Thymus (tissue), 11 donors: ENCODE results near the gene P2RX2. TPM values are rescaled to one million over a fixed set of nuclear protein-coding genes. Genes with fewer than 3 reads are reported as not detected.

Experiments used
- DNase-seq, 9 donors: peaks; one replicate each; pipeline ENCODE4 v3.0.0-alpha.2; 2013; ENCODE audit warnings: low spot score in 9 of 9, low read depth in 6 of 9, missing footprints in 1 of 9
- H3K27ac ChIP-seq, 2 donors: one replicate each; pipeline ENCODE4 v1.5.1; 2013; ENCODE audit warnings: control low read depth in 1 of 2, low read depth in 1 of 2, low read length in 1 of 2, mild to moderate bottlenecking in 1 of 2, moderate library complexity in 1 of 2
- H3K27me3 ChIP-seq, 2 donors: one replicate each; pipeline ENCODE4 v1.5.1; 2013; ENCODE audit warnings: low read length in 1 of 2; ENCODE audit not compliant: control insufficient read depth in 2 of 2, insufficient read depth in 1 of 2
- H3K36me3 ChIP-seq, 2 donors: one replicate each; pipeline ENCODE4 v1.5.1; 2013; ENCODE audit warnings: low read length in 1 of 2, mild to moderate bottlenecking in 1 of 2, moderate library complexity in 1 of 2; ENCODE audit not compliant: control insufficient read depth in 2 of 2, insufficient read depth in 2 of 2
- H3K4me1 ChIP-seq, 2 donors: one replicate each; pipeline ENCODE4 v1.5.1; 2013; ENCODE audit warnings: low read length in 2 of 2; ENCODE audit not compliant: control insufficient read depth in 2 of 2, insufficient read depth in 2 of 2
- H3K4me3 ChIP-seq, 2 donors: one replicate each; pipeline ENCODE4 v1.5.1; 2013; ENCODE audit warnings: low read length in 2 of 2, control low read depth in 1 of 2, mild to moderate bottlenecking in 1 of 2
- H3K9me3 ChIP-seq, 2 donors: one replicate each; pipeline ENCODE4 v1.5.1; 2013; ENCODE audit warnings: low read length in 1 of 2, mild to moderate bottlenecking in 1 of 2; ENCODE audit not compliant: control insufficient read depth in 2 of 2, insufficient read depth in 1 of 2
- WGBS: extraction: QIAGEN DNeasy Blood & Tissue Kit; methylation state at CpG from one replicate; pipeline ENCODE4 v1.1.7; 2013; 5-methylcytosine and 5-hydroxymethylcytosine counted together
- polyA plus RNA-seq: library from polyadenylated mRNA; stranded (reverse); fragments of 200-250 nt; gene quantifications from one replicate; pipeline ENCODE4 v1.2.3, GENCODE V29; 2013
- total RNA-seq: library from RNA; stranded (reverse); fragments of 120-200 nt; gene quantifications from one replicate; pipeline ENCODE4 v1.2.4, GENCODE V29; 2013
- donor health status: healthy.

The P2RX2 gene
- total and polyA plus RNA-seq, 2 donors, result 0.66 to 2.5 TPM

DNA sequence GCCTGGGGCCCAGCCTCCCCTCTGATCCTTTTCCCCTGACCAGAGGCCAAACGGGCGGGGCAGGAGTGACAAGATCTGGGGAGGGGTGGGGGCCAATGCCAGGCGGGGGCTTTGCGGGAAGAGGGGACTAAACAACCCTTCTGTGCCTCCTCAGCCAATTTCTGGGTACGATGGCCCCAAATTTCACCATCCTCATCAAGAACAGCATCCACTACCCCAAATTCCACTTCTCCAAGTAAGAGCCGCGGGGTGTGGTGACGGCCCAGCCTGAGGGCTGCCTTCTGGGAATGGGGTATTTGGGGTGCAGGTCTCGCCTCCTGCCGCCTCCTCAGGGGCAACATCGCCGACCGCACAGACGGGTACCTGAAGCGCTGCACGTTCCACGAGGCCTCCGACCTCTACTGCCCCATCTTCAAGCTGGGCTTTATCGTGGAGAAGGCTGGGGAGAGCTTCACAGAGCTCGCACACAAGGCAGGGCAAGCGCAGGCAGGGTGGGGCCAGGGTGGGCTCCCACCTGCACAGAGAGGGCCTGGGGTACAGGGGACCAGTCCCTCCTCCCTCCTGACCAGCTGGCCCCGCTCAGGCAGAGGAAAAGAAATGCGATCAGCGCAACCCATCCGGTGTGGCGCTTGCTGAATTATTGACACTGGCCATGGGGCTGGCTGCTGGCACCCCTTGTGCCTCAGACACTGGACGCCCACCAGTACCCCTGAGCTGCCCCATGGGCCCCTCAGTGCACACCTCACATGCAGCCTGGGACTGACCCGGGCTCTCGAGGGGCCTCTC is 1.7 kb downstream of the P2RX2 start:
- WGBS, result 59% methylated on average over 29 of the region's 29 CpGs

DNA sequence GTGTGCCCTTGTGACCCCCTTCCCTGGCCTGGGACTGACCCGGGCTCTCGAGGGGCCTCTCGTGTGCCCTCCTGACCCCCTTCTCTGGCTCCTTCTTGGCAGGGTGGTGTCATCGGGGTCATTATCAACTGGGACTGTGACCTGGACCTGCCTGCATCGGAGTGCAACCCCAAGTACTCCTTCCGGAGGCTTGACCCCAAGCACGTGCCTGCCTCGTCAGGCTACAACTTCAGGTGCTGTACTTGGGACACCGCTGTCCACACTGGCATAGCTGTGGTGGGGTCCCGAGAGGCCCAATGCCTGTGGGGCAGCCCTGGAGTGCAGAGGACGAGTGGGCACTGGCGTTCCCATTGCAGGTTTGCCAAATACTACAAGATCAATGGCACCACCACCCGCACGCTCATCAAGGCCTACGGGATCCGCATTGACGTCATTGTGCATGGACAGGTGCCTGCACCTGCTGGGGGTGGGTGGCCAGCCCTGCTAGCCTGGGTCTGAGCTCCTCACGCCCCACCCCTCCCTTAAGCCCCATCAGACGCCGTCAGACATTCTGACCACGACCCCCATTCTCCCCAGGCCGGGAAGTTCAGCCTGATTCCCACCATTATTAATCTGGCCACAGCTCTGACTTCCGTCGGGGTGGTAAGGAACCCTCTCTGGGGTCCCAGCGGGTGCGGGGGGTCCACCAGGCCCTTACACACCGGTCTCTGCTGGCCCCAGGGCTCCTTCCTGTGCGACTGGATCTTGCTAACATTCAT is 2.5 kb downstream of the P2RX2 start:
- no peak overlapping the region for H3K27ac ChIP-seq
- 82% methylated on average over 28 of the region's 28 CpGs for WGBS
- H3K4me3 ChIP-seq, result no peak overlapping the region
- peaks cover 27% of the 10 kb centered on the region in 2 donors for H3K36me3 ChIP-seq
- no peak for DNase-seq
- peaks cover 0 to 3% of the 10 kb centered on the region in 2 donors for H3K4me1 ChIP-seq
- peaks cover 15 to 27% of the 10 kb centered on the region in 2 donors for H3K9me3 ChIP-seq
- peaks cover 37 to 52% of the 10 kb centered on the region in 2 donors for H3K27me3 ChIP-seq

More for the DNA sequence above, 1.7 kb downstream of the P2RX2 start:
- Histone ChIP-seq H3K27me3 (peaks cover 37 to 59% of the 10 kb centered on the region in 2 donors), H3K36me3 (peaks cover 19% of the 10 kb centered on the region in 2 donors), H3K9me3 (peaks cover 15 to 34% of the 10 kb centered on the region in 2 donors), H3K27ac (no peak overlapping the region), H3K4me3 (no peak overlapping the region), H3K4me1 (peaks cover 0 to 3% of the 10 kb centered on the region in 2 donors)
- DNase-seq, result no peak

DNA sequence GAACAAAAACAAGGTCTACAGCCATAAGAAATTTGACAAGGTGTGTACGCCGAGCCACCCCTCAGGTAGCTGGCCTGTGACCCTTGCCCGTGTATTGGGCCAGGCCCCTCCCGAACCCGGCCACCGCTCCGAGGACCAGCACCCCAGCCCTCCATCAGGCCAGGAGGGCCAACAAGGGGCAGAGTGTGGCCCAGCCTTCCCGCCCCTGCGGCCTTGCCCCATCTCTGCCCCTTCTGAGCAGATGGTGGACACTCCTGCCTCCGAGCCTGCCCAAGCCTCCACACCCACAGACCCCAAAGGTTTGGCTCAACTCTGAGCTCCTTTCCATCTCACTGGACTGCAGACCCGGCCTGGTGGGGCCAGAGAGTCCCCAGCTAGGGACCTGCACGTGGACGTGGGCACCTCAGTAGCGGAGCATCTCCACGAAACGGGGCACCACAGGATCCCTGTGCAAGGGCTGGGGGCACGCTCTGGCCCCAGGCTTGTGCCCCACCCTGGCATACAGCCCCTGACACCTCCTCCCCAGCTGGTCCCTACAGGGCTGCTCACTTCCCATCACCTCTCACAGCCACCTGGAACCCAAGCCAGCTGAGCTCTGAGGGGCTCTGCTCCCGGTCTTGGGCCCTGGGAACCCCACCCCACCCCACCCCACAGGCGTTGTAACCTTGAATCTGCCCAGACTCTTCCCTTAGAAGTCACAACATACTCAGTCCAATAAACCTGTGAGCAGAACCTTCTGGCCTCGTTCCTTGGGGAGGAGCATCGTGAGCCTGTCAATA is 3.3 kb downstream of the P2RX2 start:
- Histone ChIP-seq H3K27me3 (peaks cover 34 to 45% of the 10 kb centered on the region in 2 donors), H3K4me1 (peaks cover 0 to 3% of the 10 kb centered on the region in 2 donors), H3K9me3 (peaks cover 13 to 19% of the 10 kb centered on the region in 2 donors), H3K27ac (no peak overlapping the region), H3K4me3 (no peak overlapping the region), H3K36me3 (peaks cover 27 to 33% of the 10 kb centered on the region in 2 donors)
- no peak for DNase-seq
- 89% methylated on average over 21 of the region's 21 CpGs for WGBS

DNA sequence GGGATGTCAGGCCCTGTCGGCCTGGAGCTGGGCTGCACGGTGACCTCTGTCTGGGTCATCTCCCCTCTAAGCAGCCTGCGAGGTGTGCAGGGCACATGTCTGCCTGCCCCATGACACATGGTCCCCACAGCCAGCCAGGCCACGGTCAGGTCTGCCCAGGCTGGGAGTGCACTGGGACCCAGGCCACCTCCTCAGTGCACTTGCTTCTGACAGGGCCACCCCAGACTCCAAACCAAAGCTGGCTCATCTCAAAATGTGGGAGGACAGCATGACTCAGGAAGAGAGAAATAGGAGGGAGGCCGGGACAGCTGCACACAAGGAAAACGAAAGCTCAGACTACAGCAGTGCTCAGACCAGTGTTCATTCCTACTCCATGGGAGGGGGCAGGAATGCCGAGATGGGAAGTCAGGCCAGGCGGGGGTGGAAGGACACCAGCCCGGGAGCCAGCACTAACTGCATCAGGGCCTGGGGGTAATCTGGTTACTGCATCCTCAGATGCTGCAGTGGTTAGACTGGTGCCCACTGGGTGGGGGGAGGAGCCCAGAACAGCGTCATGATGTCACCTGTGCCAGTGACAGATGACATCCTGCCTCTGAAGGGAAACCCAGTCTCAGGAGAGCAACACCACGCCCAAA is 4.0 kb downstream of the P2RX2 start:
- peaks cover 7 to 12% of the 10 kb centered on the region in 2 donors for H3K9me3 ChIP-seq

GRCh38 chr12:132623072-132623869 is 4.7 kb downstream of the P2RX2 start:
- Histone ChIP-seq H3K4me1 (peaks cover 0 to 3% of the 10 kb centered on the region in 2 donors), H3K27me3 (peaks cover 20 to 30% of the 10 kb centered on the region in 2 donors), H3K27ac (no peak overlapping the region), H3K9me3 (peaks cover 2 to 6% of the 10 kb centered on the region in 2 donors), H3K36me3 (peaks cover 31 to 40% of the 10 kb centered on the region in 2 donors), H3K4me3 (no peak overlapping the region)
- 94% methylated on average over 25 of the region's 25 CpGs for WGBS
- DNase-seq, result no peak

More for the DNA sequence above, 4.0 kb downstream of the P2RX2 start:
- peaks cover 0 to 3% of the 10 kb centered on the region in 2 donors for H3K4me1 ChIP-seq
- no peak overlapping the region for H3K27ac ChIP-seq
- peaks cover 27 to 37% of the 10 kb centered on the region in 2 donors for H3K27me3 ChIP-seq
- 89% methylated on average over 11 of the region's 11 CpGs for WGBS
- H3K4me3 ChIP-seq, result no peak overlapping the region
- no peak for DNase-seq
- peaks cover 28 to 38% of the 10 kb centered on the region in 2 donors for H3K36me3 ChIP-seq

GRCh38 chr12:132624186-132624855 is 5.7 kb downstream of the P2RX2 start:
- Histone ChIP-seq H3K36me3 (peaks cover 31 to 46% of the 10 kb centered on the region in 2 donors), H3K9me3 (peaks cover 0 to 4% of the 10 kb centered on the region in 2 donors), H3K4me1 (peaks cover 0 to 3% of the 10 kb centered on the region in 2 donors), H3K27ac (no peak overlapping the region), H3K4me3 (no peak overlapping the region), H3K27me3 (peaks cover 12 to 24% of the 10 kb centered on the region in 2 donors)
- WGBS, result 97% methylated on average over 22 of the region's 22 CpGs
- DNase-seq, result no peak

DNA sequence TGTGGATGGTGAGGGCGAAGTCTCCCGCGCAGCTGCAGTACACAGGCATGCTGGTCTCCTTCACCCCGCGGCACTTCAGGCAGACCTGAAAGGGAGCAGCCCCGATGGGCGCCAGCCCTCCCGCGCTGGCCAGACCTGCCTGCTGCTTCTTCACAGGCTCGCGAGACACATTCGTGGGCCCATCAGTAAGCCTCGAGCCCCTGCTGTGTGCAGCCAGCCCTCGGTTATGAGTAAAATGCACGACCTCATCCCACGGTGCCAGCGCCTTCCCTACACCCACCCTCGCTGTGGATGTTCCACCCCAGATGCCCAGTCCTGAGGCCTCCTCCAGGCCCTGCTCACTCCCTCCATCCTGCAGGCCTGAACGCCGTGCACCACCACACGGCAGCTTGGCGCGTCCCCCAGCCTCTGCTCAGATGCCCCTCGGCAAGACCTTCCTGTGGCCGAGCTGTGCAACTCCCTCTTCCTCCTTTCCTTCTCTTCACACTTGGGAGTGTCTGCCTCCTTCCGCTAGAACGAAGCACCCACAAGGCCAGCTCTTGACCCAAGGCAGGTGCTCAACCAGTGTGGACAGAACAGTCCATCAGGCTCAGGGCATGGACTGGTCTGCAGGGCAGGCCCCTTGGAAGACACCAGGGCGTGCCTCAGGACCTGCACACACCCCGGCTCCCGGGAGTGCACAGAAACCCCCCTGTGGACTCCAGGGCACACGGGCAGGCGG is 6.5 kb downstream of the P2RX2 start:
- Histone ChIP-seq H3K4me1 (peaks cover 0 to 3% of the 10 kb centered on the region in 2 donors), H3K27me3 (peaks cover 4 to 16% of the 10 kb centered on the region in 2 donors), H3K4me3 (no peak overlapping the region), H3K9me3 (peaks cover 0 to 2% of the 10 kb centered on the region in 2 donors), H3K36me3 (peaks cover 36 to 54% of the 10 kb centered on the region in 2 donors), H3K27ac (no peak overlapping the region)
- no peak for DNase-seq
- 95% methylated on average over 32 of the region's 32 CpGs for WGBS
